Measurements from ENCODE around the gene PTPRG. TPM values are rescaled to one million over a fixed set of nuclear protein-coding genes. Genes with fewer than 3 reads are reported as not detected.

Gene PTPRG
- total and polyA plus RNA-seq, 2 of the 13 experiments (the other 11 are each of a cell fraction or from before 2014, with no cell fraction given), result 8.0 to 25.3 TPM

GRCh38 chr3:61808999-61809398 lies 247.6 kb downstream of the PTPRG start:
- in situ Hi-C loops (cut with HindIII; ENCODE audit: extremely low pct_ligation_motif_present, low pct_unique_long_range_greater_than_20kb) (no loop called here), intact Hi-C loops (cut with micrococcal nuclease; ENCODE audit: unreplicated experiment) (no loop called here)
- no peaks in the 10 kb centered on the region for H3K79me2 ChIP-seq (ENCODE audit: insufficient read depth, low read length)
- CTCF ChIA-PET (ENCODE audit: low intra/inter-chr PET ratio, low total read pairs), result no interaction called here
- 91% methylated on average over 1 of the region's 1 CpG for WGBS (ENCODE audit: low lambda C conversion rate)
- H3K36me3 ChIP-seq (replicated peaks in 1 of 2; ENCODE audit: control insufficient read depth in 1 of 2, insufficient read depth in 2 of 2, low read length in 2 of 2), result no peaks in the 10 kb centered on the region
- H3K4me1 ChIP-seq (ENCODE audit: insufficient read depth, low read length), result peaks cover 40% of the 10 kb centered on the region
- no TSS peak for BruUV-seq (replicated peaks)
- no peaks in the 10 kb centered on the region for H3K27me3 ChIP-seq (ENCODE audit: control insufficient read depth in 1 of 2, insufficient read depth in 2 of 2, low read length in 2 of 2)
- no peak for DNase-seq (ENCODE audit: low spot score)
- no peak overlapping the region for H3K27ac ChIP-seq (ENCODE audit: extremely low read length, insufficient read depth, low read length)
- POLR2A ChIA-PET, result no interaction called here
- H4K20me1 ChIP-seq (ENCODE audit: insufficient read depth, low read length), result no peaks in the 10 kb centered on the region
- H3K9ac ChIP-seq (ENCODE audit: insufficient read depth, low read depth, low read length), result no peak overlapping the region
- no peak overlapping the region for H3K4me3 ChIP-seq (replicated peaks in 1 of 3; ENCODE audit: insufficient read depth in 1 of 3, low read depth in 2 of 3, low read length in 3 of 3)
- no peak for FAIRE-seq
- H3K4me2 ChIP-seq (ENCODE audit: low read depth, low read length), result no peak overlapping the region
- H3K9me3 ChIP-seq (ENCODE audit: low read length), result no peaks in the 10 kb centered on the region
- ATAC-seq, result no peak
- H2AFZ ChIP-seq (ENCODE audit: low read length), result no peak overlapping the region
- no peak for TF ChIP-seq FOXP1 (IDR thresholded peaks at IDR 0.05)
- no peak for TF ChIP-seq FOXP1 (CRISPR knock-in tag; IDR thresholded peaks at IDR 0.05)
- no peak for TF ChIP-seq FOXM1 (CRISPR knock-in tag; IDR thresholded peaks at IDR 0.05)
- TF ChIP-seq RELA (CRISPR knock-in tag; IDR thresholded peaks at IDR 0.05), result no peak
- no peak for TF ChIP-seq NR2C2 (CRISPR knock-in tag; IDR thresholded peaks at IDR 0.05; ENCODE audit: borderline replicate concordance)
- TF ChIP-seq, protein P1, sequence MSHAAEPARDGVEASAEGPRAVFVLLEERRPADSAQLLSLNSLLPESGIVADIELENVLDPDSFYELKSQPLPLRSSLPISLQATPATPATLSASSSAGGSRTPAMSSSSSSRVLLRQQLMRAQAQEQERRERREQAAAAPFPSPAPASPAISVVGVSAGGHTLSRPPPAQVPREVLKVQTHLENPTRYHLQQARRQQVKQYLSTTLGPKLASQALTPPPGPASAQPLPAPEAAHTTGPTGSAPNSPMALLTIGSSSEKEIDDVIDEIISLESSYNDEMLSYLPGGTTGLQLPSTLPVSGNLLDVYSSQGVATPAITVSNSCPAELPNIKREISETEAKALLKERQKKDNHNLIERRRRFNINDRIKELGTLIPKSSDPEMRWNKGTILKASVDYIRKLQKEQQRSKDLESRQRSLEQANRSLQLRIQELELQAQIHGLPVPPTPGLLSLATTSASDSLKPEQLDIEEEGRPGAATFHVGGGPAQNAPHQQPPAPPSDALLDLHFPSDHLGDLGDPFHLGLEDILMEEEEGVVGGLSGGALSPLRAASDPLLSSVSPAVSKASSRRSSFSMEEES (CRISPR knock-in tag; IDR thresholded peaks at IDR 0.05), result no peak
- no peak for TF ChIP-seq ESRRA (CRISPR knock-in tag; IDR thresholded peaks at IDR 0.05; ENCODE audit: low read depth)
- TF ChIP-seq KDM5B (CRISPR knock-in tag; IDR thresholded peaks at IDR 0.05; ENCODE audit: borderline replicate concordance), result no peak
- no peak for TF ChIP-seq ZNF18 (CRISPR knock-in tag; IDR thresholded peaks at IDR 0.05; ENCODE audit: insufficient replicate concordance)
- TF ChIP-seq ZNF746 (CRISPR knock-in tag; IDR thresholded peaks at IDR 0.05), result no peak
- TF ChIP-seq ELF3 (CRISPR knock-in tag; IDR thresholded peaks at IDR 0.05), result no peak
- TF ChIP-seq, protein P2, sequence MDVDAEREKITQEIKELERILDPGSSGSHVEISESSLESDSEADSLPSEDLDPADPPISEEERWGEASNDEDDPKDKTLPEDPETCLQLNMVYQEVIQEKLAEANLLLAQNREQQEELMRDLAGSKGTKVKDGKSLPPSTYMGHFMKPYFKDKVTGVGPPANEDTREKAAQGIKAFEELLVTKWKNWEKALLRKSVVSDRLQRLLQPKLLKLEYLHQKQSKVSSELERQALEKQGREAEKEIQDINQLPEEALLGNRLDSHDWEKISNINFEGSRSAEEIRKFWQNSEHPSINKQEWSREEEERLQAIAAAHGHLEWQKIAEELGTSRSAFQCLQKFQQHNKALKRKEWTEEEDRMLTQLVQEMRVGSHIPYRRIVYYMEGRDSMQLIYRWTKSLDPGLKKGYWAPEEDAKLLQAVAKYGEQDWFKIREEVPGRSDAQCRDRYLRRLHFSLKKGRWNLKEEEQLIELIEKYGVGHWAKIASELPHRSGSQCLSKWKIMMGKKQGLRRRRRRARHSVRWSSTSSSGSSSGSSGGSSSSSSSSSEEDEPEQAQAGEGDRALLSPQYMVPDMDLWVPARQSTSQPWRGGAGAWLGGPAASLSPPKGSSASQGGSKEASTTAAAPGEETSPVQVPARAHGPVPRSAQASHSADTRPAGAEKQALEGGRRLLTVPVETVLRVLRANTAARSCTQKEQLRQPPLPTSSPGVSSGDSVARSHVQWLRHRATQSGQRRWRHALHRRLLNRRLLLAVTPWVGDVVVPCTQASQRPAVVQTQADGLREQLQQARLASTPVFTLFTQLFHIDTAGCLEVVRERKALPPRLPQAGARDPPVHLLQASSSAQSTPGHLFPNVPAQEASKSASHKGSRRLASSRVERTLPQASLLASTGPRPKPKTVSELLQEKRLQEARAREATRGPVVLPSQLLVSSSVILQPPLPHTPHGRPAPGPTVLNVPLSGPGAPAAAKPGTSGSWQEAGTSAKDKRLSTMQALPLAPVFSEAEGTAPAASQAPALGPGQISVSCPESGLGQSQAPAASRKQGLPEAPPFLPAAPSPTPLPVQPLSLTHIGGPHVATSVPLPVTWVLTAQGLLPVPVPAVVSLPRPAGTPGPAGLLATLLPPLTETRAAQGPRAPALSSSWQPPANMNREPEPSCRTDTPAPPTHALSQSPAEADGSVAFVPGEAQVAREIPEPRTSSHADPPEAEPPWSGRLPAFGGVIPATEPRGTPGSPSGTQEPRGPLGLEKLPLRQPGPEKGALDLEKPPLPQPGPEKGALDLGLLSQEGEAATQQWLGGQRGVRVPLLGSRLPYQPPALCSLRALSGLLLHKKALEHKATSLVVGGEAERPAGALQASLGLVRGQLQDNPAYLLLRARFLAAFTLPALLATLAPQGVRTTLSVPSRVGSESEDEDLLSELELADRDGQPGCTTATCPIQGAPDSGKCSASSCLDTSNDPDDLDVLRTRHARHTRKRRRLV (CRISPR knock-in tag; IDR thresholded peaks at IDR 0.05), result no peak
- no peak for TF ChIP-seq ZBTB33 (CRISPR knock-in tag; IDR thresholded peaks at IDR 0.05)
- TF ChIP-seq GABPA (IDR thresholded peaks at IDR 0.05; ENCODE audit: low read depth, low read length), result no peak
- no peak for TF ChIP-seq GABPA (CRISPR knock-in tag; IDR thresholded peaks at IDR 0.05; ENCODE audit: low read depth)
- TF ChIP-seq HHEX (CRISPR knock-in tag; IDR thresholded peaks at IDR 0.05), result no peak
- no peak for TF ChIP-seq STAT5B (CRISPR knock-in tag; IDR thresholded peaks at IDR 0.05)
- TF ChIP-seq ZNF446 (CRISPR knock-in tag; IDR thresholded peaks at IDR 0.05), result no peak

All from HepG2 (cell line).